Activated CD4-positive, alpha-beta T cell treated with anti-CD3 and anti-CD28 coated beads, Interleukin-10, Interleukin-2, amounts not matched to agents 100 ng/mL and 50 ng/mL, durations not matched to agents 16 hours and 8 hours (primary cell): ENCODE results near the gene TRIP4.
"Not testable (repeated sequence)": the region's sequence is repeated elsewhere in the genome, so short reads cannot be mapped to it uniquely, and the experiment has no call there.

Source experiments
- DNase-seq: peaks from one replicate; pipeline ENCODE4 v3.0.0-alpha.2; 2020

TRIP4 gene

DNA sequence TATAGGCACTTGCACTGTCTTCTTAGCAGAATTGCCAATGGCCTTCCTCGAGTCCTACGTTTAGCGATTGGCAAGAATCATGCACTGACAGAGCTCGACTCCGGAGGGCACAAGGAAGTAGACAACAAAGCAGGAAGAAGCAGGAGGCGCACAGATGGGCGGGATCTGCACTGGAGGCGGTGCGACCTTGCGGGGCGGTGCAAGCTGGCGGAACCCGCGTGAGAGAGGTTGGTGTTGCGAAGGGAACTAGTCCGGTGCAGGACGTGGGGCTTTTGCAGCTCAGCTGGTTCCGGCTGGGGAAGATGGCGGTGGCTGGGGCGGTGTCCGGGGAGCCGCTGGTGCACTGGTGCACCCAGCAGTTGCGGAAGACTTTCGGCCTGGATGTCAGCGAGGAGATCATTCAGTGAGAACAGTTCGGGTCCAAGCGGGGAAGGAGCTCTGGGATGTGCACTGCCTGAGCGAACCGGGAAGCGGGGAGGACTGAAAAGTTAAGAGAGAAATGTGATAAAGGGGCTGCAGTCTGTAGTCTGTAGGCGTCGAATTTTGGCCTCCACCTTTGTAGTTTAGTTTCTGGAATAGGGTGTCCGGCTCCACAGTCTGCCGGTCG is at the start of gene TRIP4:
TSS of gene TRIP4 (plus strand) at position 275 of the 607 bp plus-strand sequence. CDS start at position 303, 28 bp downstream.
- DNase-seq, result peak; percentile 98

GRCh38 chr15:64340355-64340754 is 47.3 kb upstream of the TRIP4 start:
- no peak for DNase-seq

DNA sequence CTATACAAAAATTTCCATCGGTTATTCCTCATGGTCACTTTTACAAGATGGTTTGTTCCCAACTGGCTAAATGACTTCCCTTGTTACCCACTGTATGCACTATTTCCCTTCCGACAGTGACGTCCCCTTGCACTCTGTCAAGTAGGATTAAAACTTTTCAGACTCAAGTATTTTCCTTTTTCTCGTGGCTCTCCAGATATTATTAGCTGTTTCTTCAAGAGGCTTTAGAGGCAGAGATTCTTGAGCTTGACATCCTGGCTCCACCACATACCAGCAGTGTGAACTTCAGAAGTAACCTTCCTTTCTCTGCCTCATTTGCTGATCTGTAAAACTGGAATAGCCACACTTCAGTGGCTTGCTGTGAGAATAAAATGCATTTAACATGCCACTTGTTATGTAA is 45.7 kb upstream of the TRIP4 start:
- no peak for DNase-seq

GRCh38 chr15:64343222-64343621 is 44.4 kb upstream of the TRIP4 start:
- DNase-seq, result no peak

- no peak for DNase-seq
These were observed 43.8 kb upstream of the TRIP4 start for GRCh38 chr15:64343841-64344240.

- DNase-seq, result no peak
These were observed 42.9 kb upstream of the TRIP4 start for GRCh38 chr15:64344651-64345294.

- not testable (repeated sequence) for DNase-seq
These were observed 41.4 kb upstream of the TRIP4 start for GRCh38 chr15:64346242-64346641.

DNA sequence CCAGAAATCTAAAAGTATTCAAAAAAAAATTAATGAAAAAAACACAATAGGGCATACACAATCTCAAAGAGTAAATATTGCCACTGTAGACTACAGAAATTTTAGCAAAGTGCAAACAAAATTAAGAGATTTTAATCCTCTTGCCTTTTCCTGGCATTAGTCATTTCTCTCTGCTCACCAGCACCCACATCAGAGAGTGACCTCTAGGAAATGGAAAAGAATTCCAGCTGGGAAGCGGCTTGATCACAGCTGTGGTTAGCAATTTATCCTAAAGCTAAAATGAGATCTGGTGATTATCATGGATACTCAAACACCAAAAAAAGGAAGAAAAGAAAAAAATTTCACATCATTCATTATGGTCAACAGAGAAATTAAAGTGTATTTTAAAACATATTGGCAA is 39.2 kb upstream of the TRIP4 start:
- DNase-seq, result no peak

DNA sequence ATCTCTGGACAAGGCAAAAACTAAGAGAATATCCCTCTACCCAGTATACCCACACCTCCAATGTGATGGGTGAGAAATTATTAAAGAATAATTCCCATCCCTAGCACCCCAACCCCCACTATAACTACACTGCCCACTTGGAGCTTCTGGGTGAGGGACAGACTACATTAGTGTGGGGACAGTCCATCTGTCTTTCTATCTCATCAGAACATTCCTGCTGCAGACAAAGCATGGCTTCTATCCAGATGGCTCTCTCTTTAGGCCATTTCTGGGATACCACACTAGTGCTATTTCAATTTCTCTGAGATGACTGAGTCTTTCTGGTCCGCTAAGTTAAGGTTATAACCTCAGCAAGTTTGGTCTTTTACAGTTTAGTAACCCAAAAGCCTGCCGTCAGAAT is 38.3 kb upstream of the TRIP4 start:
- no peak for DNase-seq

DNA sequence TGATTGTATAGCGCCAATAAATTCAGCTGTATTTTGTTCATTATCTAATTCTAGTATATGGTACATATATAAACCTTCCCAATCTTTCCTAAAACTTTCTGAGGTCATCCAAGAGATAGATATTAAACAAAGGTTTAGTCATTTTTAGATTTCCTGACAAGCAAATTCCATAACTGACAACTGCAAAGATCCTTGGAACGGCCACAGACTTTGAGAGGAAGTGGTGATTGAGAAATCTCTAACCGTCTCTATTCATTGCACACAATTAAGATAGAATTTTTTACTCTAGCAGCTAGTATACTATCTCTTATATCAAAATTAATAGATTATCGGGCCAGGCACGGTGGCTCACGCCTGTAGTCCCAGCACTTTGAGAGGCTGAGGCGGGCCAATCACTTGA is 36.4 kb upstream of the TRIP4 start:
- DNase-seq, result no peak

DNA sequence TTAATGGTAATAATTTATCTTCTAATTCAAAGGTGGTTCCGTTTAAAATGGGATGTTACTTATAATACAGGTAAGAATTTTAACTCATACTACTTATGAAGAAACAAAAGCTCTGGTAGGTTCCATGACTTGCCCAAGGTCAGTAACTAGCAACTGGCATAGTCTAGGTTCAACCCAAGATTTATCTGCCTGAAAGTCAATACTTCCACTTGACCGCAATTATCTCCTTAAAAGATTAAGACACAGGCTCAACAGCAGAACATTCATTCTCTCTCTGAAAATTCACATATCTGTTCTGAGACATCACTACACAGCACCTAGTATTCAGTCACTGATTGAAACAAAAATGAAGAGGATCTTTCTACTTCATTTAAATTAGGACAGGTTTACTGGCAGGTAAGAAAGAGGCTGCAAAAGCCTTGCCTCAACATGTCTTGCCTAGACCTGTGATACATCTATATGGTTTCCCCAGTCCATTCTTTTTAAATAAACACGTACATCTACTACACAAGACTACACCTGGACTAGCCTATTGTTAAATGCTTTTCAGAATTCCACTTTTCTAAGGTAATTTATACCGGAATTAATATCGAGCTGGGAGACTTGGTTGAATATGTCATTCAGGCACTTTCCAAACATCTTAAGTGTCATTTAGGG is 32.8 kb upstream of the TRIP4 start:
- DNase-seq, result no peak

- peak; percentile 32 for DNase-seq
These were observed 32.2 kb upstream of the TRIP4 start for GRCh38 chr15:64355348-64355943.

- peak; percentile 96 for DNase-seq
These were observed 31.5 kb upstream of the TRIP4 start, which contains the start of gene CSNK1G1 for GRCh38 chr15:64355944-64356709. Gene CSNK1G1 (minus strand): TSS chr15:64356173. CDS start chr15:64300499, 55,674 bp downstream.

GRCh38 chr15:64356710-64357040 is 31.0 kb upstream of the TRIP4 start:
- no peak for DNase-seq

DNA sequence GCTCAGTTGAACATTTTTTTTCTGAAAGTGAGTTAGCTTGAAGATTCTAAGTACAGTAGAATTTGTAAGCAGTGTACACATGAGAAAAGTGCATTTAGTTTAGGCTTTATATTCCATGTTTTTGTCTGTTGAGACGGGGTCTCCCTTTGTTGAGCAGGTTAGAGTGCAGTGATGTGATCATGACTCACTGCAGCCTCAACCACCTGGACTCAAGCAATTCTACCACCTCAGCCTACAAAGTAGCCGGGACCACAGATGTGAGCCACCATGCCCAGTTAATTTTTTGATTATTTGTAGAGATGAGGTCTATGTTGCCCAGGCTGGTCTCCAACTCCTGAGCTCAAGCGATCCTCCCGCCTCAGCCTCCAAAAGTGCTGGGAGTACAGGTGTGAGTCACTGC is 26.4 kb upstream of the TRIP4 start:
- no peak for DNase-seq

- DNase-seq, result no peak
These were observed 18.5 kb upstream of the TRIP4 start for GRCh38 chr15:64369078-64369607.

DNA sequence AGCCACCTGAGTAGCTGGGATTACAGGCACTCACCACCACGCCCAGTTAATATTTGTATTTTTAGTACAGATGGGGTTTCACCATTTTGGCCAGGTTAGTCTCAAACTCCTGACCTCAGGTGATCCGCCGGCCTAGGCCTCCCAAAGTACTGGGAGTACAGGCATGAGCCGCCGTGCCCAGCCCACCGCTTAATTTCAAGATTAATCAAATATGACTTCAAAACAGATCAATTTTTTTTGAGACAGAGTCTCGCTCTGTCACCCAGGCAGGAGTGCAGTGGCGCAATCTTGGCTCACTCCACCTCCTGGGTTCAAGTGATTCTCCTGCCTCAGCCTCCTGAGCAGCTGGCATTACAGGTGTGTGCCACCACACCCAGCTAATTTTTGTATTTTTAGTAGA is 16.3 kb upstream of the TRIP4 start:
- DNase-seq, result not testable (repeated sequence)

DNA sequence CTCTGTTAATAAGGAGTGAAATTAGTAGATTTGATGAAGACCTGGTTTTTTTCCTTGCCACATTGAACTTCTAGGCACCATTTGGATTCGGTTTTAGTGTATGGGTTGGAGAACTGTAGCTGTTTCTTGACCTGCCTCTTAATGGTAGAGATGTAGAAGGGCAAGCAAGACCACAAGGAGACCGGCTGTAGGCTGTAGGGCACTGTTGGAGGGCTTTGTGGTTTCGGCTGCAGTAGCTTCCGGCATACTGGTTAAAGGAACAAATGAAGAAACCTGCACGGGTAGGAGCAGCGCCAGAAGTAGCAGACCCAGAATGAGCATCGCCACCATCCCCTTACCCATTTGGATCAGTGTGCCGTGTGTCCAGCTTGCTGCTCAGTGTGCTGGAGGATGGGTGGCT is 14.3 kb upstream of the TRIP4 start:
- DNase-seq, result no peak

DNA sequence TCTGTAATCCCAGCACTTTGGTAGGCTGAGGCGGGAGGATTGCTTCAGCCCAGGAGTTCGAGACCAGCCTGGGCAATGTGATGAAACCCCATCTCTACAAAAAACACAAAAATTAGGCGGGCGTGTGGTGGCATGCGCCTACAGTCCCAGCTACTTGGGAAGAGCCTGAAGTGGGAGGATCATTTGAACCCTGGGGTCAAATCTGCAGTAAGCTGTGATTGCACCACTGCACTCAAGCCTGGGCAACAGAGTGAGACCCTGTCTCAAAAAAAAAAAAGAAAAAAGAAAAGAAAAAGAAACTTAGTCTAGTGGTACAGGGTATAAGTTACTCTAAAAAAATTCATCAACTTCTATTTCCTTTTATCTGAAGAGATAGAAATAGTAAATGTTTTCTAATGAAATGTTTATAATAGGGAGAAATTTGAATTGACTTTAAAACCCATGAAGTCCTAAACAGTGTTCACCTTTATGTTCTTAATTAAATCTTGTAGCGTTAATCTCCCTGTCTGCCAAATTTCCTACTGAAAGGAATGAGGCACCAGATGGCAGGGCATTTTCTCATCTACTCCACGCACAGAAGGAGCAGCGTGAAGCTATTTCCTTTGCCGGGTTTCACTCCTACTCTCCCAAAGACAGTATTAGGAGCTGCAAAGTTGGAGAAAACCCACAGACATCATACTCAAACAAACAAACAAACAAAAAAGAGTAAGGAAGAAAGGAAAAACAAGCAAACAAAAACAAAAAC is 8.2 kb upstream of the TRIP4 start:
- DNase-seq, result no peak

GRCh38 chr15:64380130-64380870 is 7.3 kb upstream of the TRIP4 start:
- not testable (repeated sequence) for DNase-seq

DNA sequence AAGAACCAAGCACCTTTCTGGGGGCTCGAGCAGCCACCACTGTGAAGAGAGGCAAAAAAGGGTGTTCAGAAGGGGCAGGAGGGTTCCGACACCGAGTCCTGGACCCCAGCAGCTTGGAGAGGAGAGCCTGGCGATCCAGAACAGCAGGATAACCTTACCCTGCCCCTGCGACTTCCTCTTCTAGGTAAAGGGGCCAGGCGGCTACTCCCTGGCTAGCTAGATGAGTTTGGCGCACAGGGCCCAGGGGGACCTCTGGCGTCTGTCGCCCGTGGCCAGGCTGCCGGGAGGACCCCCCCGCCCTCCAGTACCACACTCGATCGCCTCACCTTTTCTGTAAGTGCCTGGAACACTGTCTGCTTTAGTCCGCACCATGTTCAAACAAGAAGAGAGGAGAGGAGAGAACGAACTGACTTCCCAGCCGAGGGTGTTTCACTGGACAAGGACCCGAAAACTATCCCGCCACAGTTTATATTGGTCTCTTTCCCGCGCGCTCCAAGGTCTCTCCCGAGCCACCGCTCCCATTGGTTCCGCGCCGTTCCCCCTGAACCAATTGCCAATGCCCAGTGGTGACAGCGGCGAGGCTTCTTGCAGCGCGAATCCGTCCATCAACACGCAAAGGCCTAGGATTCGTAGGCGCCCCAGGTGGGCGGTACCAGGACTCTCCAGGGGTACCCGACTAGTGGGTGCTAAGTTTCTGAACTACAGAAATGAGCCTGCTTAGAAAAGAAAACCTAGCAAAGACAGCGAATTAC is 6.5 kb upstream of the TRIP4 start, which contains the start of gene PCLAF:
TSS of gene PCLAF (minus strand) at position 442 of the 752 bp plus-strand sequence. CDS start at position 372, 70 bp downstream.
- DNase-seq, result peak; percentile 99
